Activated naive CD8-positive, alpha-beta T cell treated with anti-CD3 and anti-CD28 coated beads, Interleukin-2, amount 50 U/mL, for 24 hours (primary cell): Measurements from ENCODE around the gene RBP2.
"Not testable (repeated sequence)": the region's sequence is repeated elsewhere in the genome, so short reads cannot be mapped to it uniquely, and the experiment has no call there.

ENCODE experiments used
- ATAC-seq: fragments of 150-1000 bp; cut with Tn5 transposase; one replicate; pipeline ENCODE4 v1.10.0; 2021
- DNase-seq: peaks from one replicate; pipeline ENCODE4 v3.0.0; 2021
- H3K27ac Mint-ChIP-seq: one replicate; pipeline ENCODE4 v1.8.0; 2021; ENCODE audit warnings: mild to moderate bottlenecking, mixed read lengths
- H3K27me3 Mint-ChIP-seq: one replicate; pipeline ENCODE4 v1.8.0; 2021; ENCODE audit warnings: mixed read lengths
- H3K36me3 Mint-ChIP-seq: one replicate; pipeline ENCODE4 v1.8.0; 2021; ENCODE audit warnings: low read depth, mixed read lengths
- H3K4me1 Mint-ChIP-seq: one replicate; pipeline ENCODE4 v1.8.0; 2021; ENCODE audit warnings: mixed read lengths
- H3K4me3 Mint-ChIP-seq: one replicate; pipeline ENCODE4 v1.8.0; 2021; ENCODE audit warnings: mild to moderate bottlenecking, moderate library complexity, mixed read lengths
- H3K9me3 Mint-ChIP-seq: one replicate; pipeline ENCODE4 v1.8.0; 2021; ENCODE audit warnings: mixed read lengths

Gene RBP2

DNA sequence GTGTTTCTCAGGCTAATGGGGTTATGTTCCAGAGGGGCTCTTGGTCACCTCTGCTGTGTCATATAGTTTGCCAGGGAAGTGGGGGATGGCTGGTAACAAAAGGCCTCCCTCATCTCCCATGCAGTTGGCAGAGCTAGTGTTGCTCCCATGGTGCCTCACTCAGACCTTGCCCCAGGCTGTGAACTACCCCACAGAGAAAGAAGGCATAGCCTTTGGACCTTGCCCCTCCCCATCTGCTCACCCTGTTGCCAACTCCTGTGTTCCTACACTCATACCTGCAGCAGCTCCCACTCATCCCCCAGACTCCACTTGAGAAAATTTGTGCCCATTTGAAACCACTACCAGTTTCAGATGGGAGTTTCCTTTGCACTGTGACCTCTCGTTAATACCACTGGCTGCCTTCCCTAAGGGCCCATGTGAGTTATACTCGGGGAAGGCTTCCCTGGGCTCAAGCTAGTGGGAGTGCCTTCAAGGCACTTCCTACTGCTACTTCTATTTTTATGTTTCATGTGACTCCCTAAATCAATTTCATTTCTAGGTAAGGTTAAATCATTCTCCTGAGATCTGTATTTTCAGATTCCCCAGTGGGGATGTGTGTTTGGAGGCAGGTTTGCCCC, 61.6 kb downstream of the RBP2 start:
- no peak for ATAC-seq
- no peak for DNase-seq
- Mint-ChIP-seq H3K27me3 (no peaks in the 10 kb centered on the region), H3K4me3 (no peak overlapping the region), H3K36me3 (peaks cover 24% of the 10 kb centered on the region), H3K27ac (no peak overlapping the region), H3K4me1 (no peaks in the 10 kb centered on the region), H3K9me3 (peaks cover 67% of the 10 kb centered on the region)

DNA sequence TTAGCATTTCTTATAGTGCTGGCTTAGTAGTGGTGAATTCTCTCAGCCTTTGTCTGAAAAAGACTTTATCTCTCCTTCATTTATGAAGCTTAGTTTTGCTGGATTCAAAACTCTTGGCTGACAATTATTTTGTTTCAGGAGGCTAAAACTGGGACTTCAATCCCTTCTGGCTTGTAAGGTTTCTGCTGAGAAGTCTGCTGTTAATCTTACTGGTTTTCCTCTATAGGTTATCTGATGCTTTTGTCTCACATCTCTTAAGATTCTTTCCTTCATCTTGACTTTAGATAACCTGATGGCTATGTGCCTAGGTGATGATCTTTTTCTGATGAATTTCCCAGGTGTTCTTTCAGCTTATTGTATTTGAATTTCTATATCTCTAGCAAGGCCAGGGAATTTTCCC, 63.4 kb downstream of the RBP2 start:
- not testable (repeated sequence) for H3K27me3 Mint-ChIP-seq, DNase-seq, H3K27ac Mint-ChIP-seq, H3K4me3 Mint-ChIP-seq, H3K4me1 Mint-ChIP-seq, ATAC-seq
- H3K36me3 Mint-ChIP-seq = peaks cover 23% of the 10 kb centered on the region
- H3K9me3 Mint-ChIP-seq = peaks cover 82% of the 10 kb centered on the region
